ENCODE results near the gene CCNYL1. TPM values are rescaled to one million over a fixed set of nuclear protein-coding genes. Genes with fewer than 3 reads are reported as not detected.
A peak's percentile ranks its signal among the peaks of the same experiment; 100 is the strongest.

Gene CCNYL1
- total and polyA plus RNA-seq, 5 donors from 2014 or later: 0.81 to 13.1 (median 1.1) TPM

GRCh38 chr2:207743514-207743913, 32.1 kb downstream of the CCNYL1 start:
- Mint-ChIP-seq H3K4me3 (no peak overlapping the region), H3K27ac (no peak overlapping the region), H3K9me3 (no peaks in the 10 kb centered on the region), H3K4me1 (no peaks in the 10 kb centered on the region), H3K27me3 (no peaks in the 10 kb centered on the region), H3K36me3 (peaks cover 5% of the 10 kb centered on the region)
- Histone ChIP-seq H3K27ac (ENCODE audit: insufficient read depth, low read length, poor library complexity, severe bottlenecking) (no peak overlapping the region), H3K4me3 (ENCODE audit: low read depth, low read length) (no peak overlapping the region), H3K27me3 (ENCODE audit: control insufficient read depth, insufficient read depth, low read length) (no peaks in the 10 kb centered on the region), H3K36me3 (ENCODE audit: control insufficient read depth, insufficient read depth, low read length) (peaks cover 5% of the 10 kb centered on the region), H3K9me3 (ENCODE audit: control insufficient read depth in 2 of 2, low read length in 2 of 2) (no peaks in the 10 kb centered on the region), H3K4me1 (ENCODE audit: control insufficient read depth, insufficient read depth, low read length, poor library complexity, severe bottlenecking) (no peaks in the 10 kb centered on the region)
- no peak for ATAC-seq (ENCODE audit: low read depth in 2 of 2)
- DNase-seq: no peak

- Mint-ChIP-seq H3K4me3 (no peak overlapping the region), H3K9me3 (no peaks in the 10 kb centered on the region), H3K36me3 (peaks cover 5% of the 10 kb centered on the region), H3K4me1 (no peaks in the 10 kb centered on the region), H3K27me3 (no peaks in the 10 kb centered on the region), H3K27ac (no peak overlapping the region)
- no peaks in the 10 kb centered on the region for H3K27me3 ChIP-seq (ENCODE audit: control insufficient read depth, insufficient read depth, low read length)
- no peak overlapping the region for H3K27ac ChIP-seq (ENCODE audit: insufficient read depth, low read length, poor library complexity, severe bottlenecking)
- no peak overlapping the region for H3K4me3 ChIP-seq (ENCODE audit: low read depth, low read length)
- DNase-seq (no peak), ATAC-seq (ENCODE audit: low read depth in 2 of 2) (no peak)
- no peaks in the 10 kb centered on the region for H3K4me1 ChIP-seq (ENCODE audit: control insufficient read depth, insufficient read depth, low read length, poor library complexity, severe bottlenecking)
- peaks cover 5% of the 10 kb centered on the region for H3K36me3 ChIP-seq (ENCODE audit: control insufficient read depth, insufficient read depth, low read length)
- H3K9me3 ChIP-seq (ENCODE audit: control insufficient read depth in 2 of 2, low read length in 2 of 2): no peaks in the 10 kb centered on the region
These were observed 32.6 kb downstream of the CCNYL1 start for GRCh38 chr2:207744050-207744449.

GRCh38 chr2:207744451-207744850, 33.0 kb downstream of the CCNYL1 start:
- Mint-ChIP-seq H3K9me3 (no peaks in the 10 kb centered on the region), H3K27ac (no peak overlapping the region), H3K36me3 (peaks cover 5% of the 10 kb centered on the region), H3K4me1 (no peaks in the 10 kb centered on the region), H3K27me3 (no peaks in the 10 kb centered on the region), H3K4me3 (no peak overlapping the region)
- DNase-seq: no peak
- Histone ChIP-seq H3K4me3 (ENCODE audit: low read depth, low read length) (no peak overlapping the region), H3K4me1 (ENCODE audit: control insufficient read depth, insufficient read depth, low read length, poor library complexity, severe bottlenecking) (no peaks in the 10 kb centered on the region), H3K27ac (ENCODE audit: insufficient read depth, low read length, poor library complexity, severe bottlenecking) (no peak overlapping the region), H3K36me3 (ENCODE audit: control insufficient read depth, insufficient read depth, low read length) (peaks cover 5% of the 10 kb centered on the region), H3K27me3 (ENCODE audit: control insufficient read depth, insufficient read depth, low read length) (no peaks in the 10 kb centered on the region), H3K9me3 (ENCODE audit: control insufficient read depth in 2 of 2, low read length in 2 of 2) (no peaks in the 10 kb centered on the region)
- no peak for ATAC-seq (ENCODE audit: low read depth in 2 of 2)

GRCh38 chr2:207746131-207746530, 34.7 kb downstream of the CCNYL1 start:
- Histone ChIP-seq H3K4me3 (ENCODE audit: low read depth, low read length) (no peak overlapping the region), H3K27ac (ENCODE audit: insufficient read depth, low read length, poor library complexity, severe bottlenecking) (no peak overlapping the region), H3K4me1 (ENCODE audit: control insufficient read depth, insufficient read depth, low read length, poor library complexity, severe bottlenecking) (no peaks in the 10 kb centered on the region), H3K9me3 (ENCODE audit: control insufficient read depth in 2 of 2, low read length in 2 of 2) (no peaks in the 10 kb centered on the region), H3K27me3 (ENCODE audit: control insufficient read depth, insufficient read depth, low read length) (no peaks in the 10 kb centered on the region), H3K36me3 (ENCODE audit: control insufficient read depth, insufficient read depth, low read length) (peaks cover 11% of the 10 kb centered on the region)
- peak in 2 of 3 donors; percentile 40 to 64 for DNase-seq
- no peaks in the 10 kb centered on the region for H3K9me3 Mint-ChIP-seq
- no peaks in the 10 kb centered on the region for H3K4me1 Mint-ChIP-seq
- peak; percentile 44 to 63 for ATAC-seq (ENCODE audit: low read depth in 2 of 2)
- H3K27me3 Mint-ChIP-seq: no peaks in the 10 kb centered on the region
- no peak overlapping the region for H3K4me3 Mint-ChIP-seq
- H3K36me3 Mint-ChIP-seq: peaks cover 4% of the 10 kb centered on the region
- no peak overlapping the region for H3K27ac Mint-ChIP-seq

- Mint-ChIP-seq H3K4me3 (no peak overlapping the region), H3K27ac (no peak overlapping the region), H3K9me3 (no peaks in the 10 kb centered on the region), H3K27me3 (no peaks in the 10 kb centered on the region), H3K4me1 (no peaks in the 10 kb centered on the region), H3K36me3 (peaks cover 4% of the 10 kb centered on the region)
- no peaks in the 10 kb centered on the region for H3K9me3 ChIP-seq (ENCODE audit: control insufficient read depth in 2 of 2, low read length in 2 of 2)
- H3K4me3 ChIP-seq (ENCODE audit: low read depth, low read length): no peak overlapping the region
- H3K27ac ChIP-seq (ENCODE audit: insufficient read depth, low read length, poor library complexity, severe bottlenecking): no peak overlapping the region
- no peaks in the 10 kb centered on the region for H3K27me3 ChIP-seq (ENCODE audit: control insufficient read depth, insufficient read depth, low read length)
- DNase-seq: no peak
- H3K4me1 ChIP-seq (ENCODE audit: control insufficient read depth, insufficient read depth, low read length, poor library complexity, severe bottlenecking): no peaks in the 10 kb centered on the region
- no peak for ATAC-seq (ENCODE audit: low read depth in 2 of 2)
- peaks cover 11% of the 10 kb centered on the region for H3K36me3 ChIP-seq (ENCODE audit: control insufficient read depth, insufficient read depth, low read length)
These were observed 36.5 kb downstream of the CCNYL1 start for GRCh38 chr2:207747653-207748560.

GRCh38 chr2:207748993-207749392, 37.6 kb downstream of the CCNYL1 start:
- H3K4me1 ChIP-seq (ENCODE audit: control insufficient read depth, insufficient read depth, low read length, poor library complexity, severe bottlenecking): no peaks in the 10 kb centered on the region
- Mint-ChIP-seq H3K27ac (no peak overlapping the region), H3K4me3 (no peak overlapping the region), H3K9me3 (no peaks in the 10 kb centered on the region), H3K36me3 (peaks cover 5% of the 10 kb centered on the region), H3K27me3 (no peaks in the 10 kb centered on the region), H3K4me1 (no peaks in the 10 kb centered on the region)
- H3K27me3 ChIP-seq (ENCODE audit: control insufficient read depth, insufficient read depth, low read length): no peaks in the 10 kb centered on the region
- no peak overlapping the region for H3K27ac ChIP-seq (ENCODE audit: insufficient read depth, low read length, poor library complexity, severe bottlenecking)
- H3K9me3 ChIP-seq (ENCODE audit: control insufficient read depth in 2 of 2, low read length in 2 of 2): no peaks in the 10 kb centered on the region
- H3K36me3 ChIP-seq (ENCODE audit: control insufficient read depth, insufficient read depth, low read length): peaks cover 8% of the 10 kb centered on the region
- DNase-seq (no peak), ATAC-seq (ENCODE audit: low read depth in 2 of 2) (no peak)
- H3K4me3 ChIP-seq (ENCODE audit: low read depth, low read length): no peak overlapping the region

- no peaks in the 10 kb centered on the region for H3K27me3 ChIP-seq (ENCODE audit: control insufficient read depth, insufficient read depth, low read length)
- ATAC-seq (ENCODE audit: low read depth in 2 of 2) (no peak), DNase-seq (no peak)
- Mint-ChIP-seq H3K36me3 (peaks cover 7% of the 10 kb centered on the region), H3K27me3 (no peaks in the 10 kb centered on the region), H3K27ac (no peak overlapping the region), H3K9me3 (no peaks in the 10 kb centered on the region), H3K4me3 (no peak overlapping the region), H3K4me1 (no peaks in the 10 kb centered on the region)
- H3K9me3 ChIP-seq (ENCODE audit: control insufficient read depth in 2 of 2, low read length in 2 of 2): no peaks in the 10 kb centered on the region
- H3K4me3 ChIP-seq (ENCODE audit: low read depth, low read length): no peak overlapping the region
- no peaks in the 10 kb centered on the region for H3K4me1 ChIP-seq (ENCODE audit: control insufficient read depth, insufficient read depth, low read length, poor library complexity, severe bottlenecking)
- peaks cover 8% of the 10 kb centered on the region for H3K36me3 ChIP-seq (ENCODE audit: control insufficient read depth, insufficient read depth, low read length)
- H3K27ac ChIP-seq (ENCODE audit: insufficient read depth, low read length, poor library complexity, severe bottlenecking): no peak overlapping the region
These were observed 38.4 kb downstream of the CCNYL1 start for GRCh38 chr2:207749873-207750272.

GRCh38 chr2:207750345-207750744, 38.9 kb downstream of the CCNYL1 start:
- DNase-seq (no peak), ATAC-seq (ENCODE audit: low read depth in 2 of 2) (no peak)
- peaks cover 7% of the 10 kb centered on the region for H3K36me3 Mint-ChIP-seq
- Histone ChIP-seq H3K4me1 (ENCODE audit: control insufficient read depth, insufficient read depth, low read length, poor library complexity, severe bottlenecking) (no peaks in the 10 kb centered on the region), H3K4me3 (ENCODE audit: low read depth, low read length) (no peak overlapping the region), H3K36me3 (ENCODE audit: control insufficient read depth, insufficient read depth, low read length) (peaks cover 8% of the 10 kb centered on the region), H3K27me3 (ENCODE audit: control insufficient read depth, insufficient read depth, low read length) (no peaks in the 10 kb centered on the region), H3K9me3 (ENCODE audit: control insufficient read depth in 2 of 2, low read length in 2 of 2) (no peaks in the 10 kb centered on the region), H3K27ac (ENCODE audit: insufficient read depth, low read length, poor library complexity, severe bottlenecking) (no peak overlapping the region)
- no peak overlapping the region for H3K4me3 Mint-ChIP-seq
- H3K27ac Mint-ChIP-seq: no peak overlapping the region
- H3K27me3 Mint-ChIP-seq: no peaks in the 10 kb centered on the region
- no peaks in the 10 kb centered on the region for H3K4me1 Mint-ChIP-seq
- no peaks in the 10 kb centered on the region for H3K9me3 Mint-ChIP-seq

Measured in CD4-positive, CD25-positive, alpha-beta regulatory T cell (primary cell).